Sciatic nerve (tissue), 2 donors: ENCODE results near the gene BLTP1. TPM values are rescaled to one million over a fixed set of nuclear protein-coding genes. Genes with fewer than 3 reads are reported as not detected.

Source experiments
- ATAC-seq: fragments of 200-7000 bp; cut with Tn5 transposase; one replicate; pipeline ENCODE4 v1.9.1; 2020; ENCODE audit warnings: mild to moderate bottlenecking, moderate library complexity
- DNase-seq: peaks from one replicate; pipeline ENCODE4 v3.0.0-alpha.2; 2020; ENCODE audit warnings: low spot score
- intact Hi-C: fragments of 100-400 bp; cut with DNase I; formaldehyde crosslinking; loops from one replicate; pipeline ENCODE4 v1.14.2; 2022
- total RNA-seq: library from RNA; stranded (reverse); fragmentation: NEBNext Ultra II Directional; extraction: Animal tissue kit (Norgen Biotek cat#: 25700); gene quantifications from one replicate; pipeline ENCODE4 v1.2.1, GENCODE V29; 2021
- donor health status: DM: no; HTN: no; CAD: no.
- donor health status: DM: no; HTN: no; CAD: no.

BLTP1 gene
- total RNA-seq, 1 donor from 2014 or later, result 134 TPM

DNA sequence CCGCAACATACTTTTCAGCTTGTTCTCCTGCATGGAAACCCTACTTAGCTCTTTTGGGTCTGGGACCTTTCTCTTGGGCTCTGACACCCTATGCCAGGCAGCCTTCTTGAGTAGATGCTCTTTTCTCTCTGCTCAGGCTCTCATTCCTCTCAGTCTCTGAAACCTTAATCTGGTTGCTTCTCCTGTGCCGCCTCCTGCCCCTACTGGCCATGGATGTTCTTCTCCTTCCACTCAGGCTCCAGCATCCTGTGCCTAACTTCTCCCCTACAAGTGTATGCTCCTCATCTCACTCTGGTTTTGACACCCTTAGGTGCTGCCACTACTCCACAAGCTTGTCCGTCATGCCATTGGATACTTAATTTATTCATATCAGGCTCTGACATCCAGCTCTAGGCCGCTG lies 15.2 kb downstream of the BLTP1 start:
- DNase-seq (no peak), ATAC-seq (no peak)
- intact Hi-C loops, result no loop called here

GRCh38 chr4:122170775-122171174 lies 18.6 kb downstream of the BLTP1 start:
- DNase-seq (no peak), ATAC-seq (no peak)
- intact Hi-C loops, result no loop called here

- ATAC-seq (no peak), DNase-seq (no peak)
- intact Hi-C loops, result no loop called here
Observed at GRCh38 chr4:122171323-122171722, 19.2 kb downstream of the BLTP1 start.

DNA sequence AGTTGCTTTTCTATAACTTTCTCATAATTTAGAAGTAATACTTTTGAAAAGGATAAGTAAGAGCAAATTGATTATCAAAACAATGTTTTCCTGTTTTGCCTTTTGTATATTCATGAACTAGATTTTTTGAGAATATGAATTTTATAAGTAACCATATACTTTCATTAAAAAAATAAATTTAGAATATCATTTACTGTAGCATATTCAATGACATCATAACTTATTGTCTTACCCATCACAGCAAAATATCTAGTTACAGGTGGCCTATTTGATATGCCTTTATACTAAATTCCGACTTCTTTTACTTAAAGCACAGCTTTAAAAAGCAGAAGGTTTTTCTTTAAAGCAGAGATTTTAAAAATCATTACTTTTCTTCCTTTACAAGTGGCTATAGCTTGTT lies 20.1 kb downstream of the BLTP1 start:
- intact Hi-C loops, result no loop called here
- DNase-seq, result no peak

DNA sequence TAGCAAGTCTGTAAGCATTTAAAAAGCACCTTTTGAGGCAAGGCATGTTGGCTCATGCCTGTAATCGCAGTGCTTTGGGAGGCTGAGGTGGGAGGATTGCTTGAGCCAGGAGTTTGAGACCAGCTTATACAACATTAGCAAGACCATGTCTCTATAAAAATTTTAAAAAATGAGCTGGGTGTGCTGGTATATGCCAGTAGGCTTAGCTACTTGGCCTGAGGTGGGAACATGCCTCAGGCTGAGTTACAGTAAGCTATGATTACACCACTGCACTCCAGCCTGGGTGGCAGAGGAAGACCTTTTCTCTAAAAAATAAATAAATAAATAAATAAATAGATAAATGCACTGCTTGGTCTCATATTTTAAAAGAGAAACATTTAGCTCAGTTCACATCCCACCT lies 26.8 kb downstream of the BLTP1 start:
- no peak for ATAC-seq
- intact Hi-C loops, result no loop called here

More for the DNA sequence above, 20.1 kb downstream of the BLTP1 start:
- ATAC-seq, result no peak

DNA sequence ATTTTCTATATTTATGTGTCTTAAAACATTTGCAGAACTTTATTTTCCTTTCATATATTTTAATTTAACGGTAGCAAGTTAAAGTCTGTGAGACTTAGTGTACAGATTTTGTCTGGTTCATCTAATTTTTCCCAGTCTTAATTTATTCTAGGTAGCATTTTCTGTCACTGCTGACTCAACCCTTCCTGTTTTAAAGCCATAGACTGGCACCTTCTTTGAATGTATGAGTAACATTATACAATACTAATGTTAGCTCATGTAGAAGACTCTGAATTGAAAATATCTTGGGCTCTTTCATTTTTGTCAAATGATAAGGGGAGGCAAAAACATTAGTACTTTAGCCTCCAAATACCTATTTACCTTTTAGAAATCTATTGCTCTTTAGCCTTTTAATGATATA lies 43.6 kb downstream of the BLTP1 start:
- intact Hi-C loops, result no loop called here

More for the DNA sequence above, 26.8 kb downstream of the BLTP1 start:
- DNase-seq, result no peak

More for the DNA sequence above, 43.6 kb downstream of the BLTP1 start:
- ATAC-seq (no peak), DNase-seq (no peak)

Other genes starting within 250 kb of the BLTP1 start
- 0.98 TPM for gene TRPC3, start 200.3 kb upstream of the BLTP1 start, total RNA-seq
- not detected for gene ADAD1, start 226.7 kb downstream of the BLTP1 start, total RNA-seq